PC-9 (cell line): ENCODE results near the gene POLA1. TPM values are rescaled to one million over a fixed set of nuclear protein-coding genes. Genes with fewer than 3 reads are reported as not detected.

Source experiments
- BruUV-seq: library from RNA; stranded (reverse); fragments of 400-500 nt; replicated peaks from 2 replicates; lab custom pipeline; 2021; lab: Mats Ljungman, UMichigan
- CTCF ChIA-PET: fragments of 300-600 bp; sonication (Branson Sonifier 250); formaldehyde crosslinking; loops from one replicate; lab custom pipeline; 2022; ENCODE audit warnings: antibody characterized with exemption; lab: Charles Lee
- POLR2A ChIA-PET: fragments of 300-600 bp; sonication (Branson Sonifier 250); formaldehyde crosslinking; loops from one replicate; lab custom pipeline; 2022; ENCODE audit warnings: antibody characterized with exemption; ENCODE audit not compliant: unreplicated experiment; lab: Charles Lee
- DNase-seq, 2 experiments: peaks; one replicate each; pipeline versions ENCODE4 v3.0.0 to v3.0.0-alpha.2; 2015 to 2022; ENCODE audit warnings: mixed read lengths in 1 of 2
- H2AFZ ChIP-seq: fragments of 200-600 bp; sonication (generic); 2 replicates; pipeline ENCODE4 v1.8.1; 2017; ENCODE audit warnings: antibody characterized with exemption
- H3F3A ChIP-seq: fragments of 200-600 bp; sonication (generic); 2 replicates; pipeline ENCODE4 v1.8.1; 2017; ENCODE audit warnings: antibody characterized with exemption, mild to moderate bottlenecking, low read depth; ENCODE audit not compliant: insufficient read depth
- H3K27ac ChIP-seq: fragments of 200-600 bp; sonication (generic); 2 replicates; pipeline ENCODE4 v1.6.1; 2016; ENCODE audit warnings: mixed run types
- H3K27me3 ChIP-seq: fragments of 200-600 bp; sonication (generic); 2 replicates; pipeline ENCODE4 v1.6.1; 2016; ENCODE audit warnings: low read depth, mixed run types; ENCODE audit not compliant: insufficient read depth
- H3K36me3 ChIP-seq: fragments of 200-600 bp; sonication (generic); 2 replicates; pipeline ENCODE4 v1.6.1; 2016; ENCODE audit warnings: low read depth, mixed run types
- H3K4me1 ChIP-seq: fragments of 200-600 bp; sonication (generic); replicated peaks from 2 replicates; pipeline ENCODE4 v1.6.1; 2016; ENCODE audit warnings: mixed run types; ENCODE audit not compliant: insufficient read depth
- H3K4me2 ChIP-seq: fragments of 200-600 bp; sonication (generic); 2 replicates; pipeline ENCODE4 v1.6.1; 2017; ENCODE audit warnings: mixed run types
- H3K4me3 ChIP-seq: fragments of 200-600 bp; sonication (generic); 2 replicates; pipeline ENCODE4 v1.6.1; 2016; ENCODE audit warnings: mixed run types
- H3K79me2 ChIP-seq: fragments of 200-600 bp; sonication (generic); 2 replicates; pipeline ENCODE4 v1.6.1; 2017; ENCODE audit warnings: low read depth, mixed run types
- H3K9me2 ChIP-seq: fragments of 200-600 bp; sonication (generic); 2 replicates; pipeline ENCODE4 v1.8.1; 2017; ENCODE audit warnings: mild to moderate bottlenecking; ENCODE audit not compliant: insufficient read depth
- H3K9me3 ChIP-seq: fragments of 200-600 bp; sonication (generic); 2 replicates; pipeline ENCODE4 v1.8.1; 2016; ENCODE audit warnings: low read depth; ENCODE audit not compliant: insufficient read depth
- H4K20me1 ChIP-seq: fragments of 200-600 bp; sonication (generic); 2 replicates; pipeline ENCODE4 v1.8.1; 2017; ENCODE audit not compliant: insufficient read depth
- CTCF ChIP-seq: fragments of 200-600 bp; sonication (generic); conservative IDR thresholded peaks from 2 replicates; pipeline ENCODE4 v1.6.1; 2017; ENCODE audit warnings: mixed run types, antibody characterized with exemption, mild to moderate bottlenecking, moderate library complexity
- EZH2 ChIP-seq: fragments of 200-600 bp; sonication (generic); IDR thresholded peaks from 2 replicates; pipeline ENCODE4 v1.8.0; 2017; ENCODE audit warnings: antibody characterized with exemption, low read depth
- intact Hi-C: fragments of 100-400 bp; cut with micrococcal nuclease; formaldehyde crosslinking; loops from one replicate; pipeline ENCODE4 v1.10.0; 2022; ENCODE audit not compliant: unreplicated experiment
- total RNA-seq: library from RNA; stranded (reverse); gene quantifications from 2 replicates; pipeline ENCODE4 v1.2.3, GENCODE V29; 2021

POLA1 gene
- total RNA-seq, 1 experiment from 2014 or later, result 24.6 TPM

- Histone ChIP-seq H3F3A (no peaks in the 10 kb centered on the region), H3K4me1 (no peaks in the 10 kb centered on the region), H3K9me3 (no peaks in the 10 kb centered on the region), H4K20me1 (no peaks in the 10 kb centered on the region), H3K4me3 (no peak overlapping the region), H3K79me2 (no peaks in the 10 kb centered on the region), H3K27ac (no peak overlapping the region), H2AFZ (no peak overlapping the region), H3K9me2 (no peaks in the 10 kb centered on the region), H3K27me3 (no peaks in the 10 kb centered on the region), H3K4me2 (no peak overlapping the region), H3K36me3 (no peaks in the 10 kb centered on the region)
- TF ChIP-seq CTCF, result no peak
- TF ChIP-seq EZH2, result no peak
- no TSS peak for BruUV-seq
- CTCF ChIA-PET, result no interaction called here
- intact Hi-C loops, result no loop called here
- no peak for DNase-seq
- POLR2A ChIA-PET, result no interaction called here
These were observed 34.8 kb downstream of the POLA1 start for GRCh38 chrX:24728530-24728929.

- Histone ChIP-seq H3K4me1 (no peaks in the 10 kb centered on the region), H3K79me2 (no peaks in the 10 kb centered on the region), H3K9me2 (no peaks in the 10 kb centered on the region), H3K27ac (no peak overlapping the region), H2AFZ (no peak overlapping the region), H3K9me3 (no peaks in the 10 kb centered on the region), H3K27me3 (no peaks in the 10 kb centered on the region), H3K4me3 (no peak overlapping the region), H3F3A (no peaks in the 10 kb centered on the region), H4K20me1 (no peaks in the 10 kb centered on the region), H3K36me3 (no peaks in the 10 kb centered on the region), H3K4me2 (no peak overlapping the region)
- intact Hi-C loops, result loop anchor here (1.0 kb wide), 1 partner anchor 45 kb away; no protein-coding TSS in a partner anchor
- CTCF ChIA-PET, result no interaction called here
- no TSS peak for BruUV-seq
- DNase-seq, result no peak
- TF ChIP-seq EZH2, result no peak
- no peak for TF ChIP-seq CTCF
- POLR2A ChIA-PET, result no interaction called here
These were observed 39.2 kb downstream of the POLA1 start for GRCh38 chrX:24732766-24733500.

GRCh38 chrX:24741330-24741729, 47.6 kb downstream of the POLA1 start:
- BruUV-seq, result no TSS peak
- Histone ChIP-seq H3K4me1 (no peaks in the 10 kb centered on the region), H3K9me3 (no peaks in the 10 kb centered on the region), H2AFZ (no peak overlapping the region), H3F3A (no peaks in the 10 kb centered on the region), H3K36me3 (no peaks in the 10 kb centered on the region), H3K4me3 (no peak overlapping the region), H3K4me2 (no peak overlapping the region), H3K27me3 (no peaks in the 10 kb centered on the region), H3K27ac (no peak overlapping the region), H4K20me1 (no peaks in the 10 kb centered on the region), H3K9me2 (no peaks in the 10 kb centered on the region), H3K79me2 (no peaks in the 10 kb centered on the region)
- TF ChIP-seq CTCF (no peak), EZH2 (no peak)
- ChIA-PET CTCF (no interaction called here), POLR2A (no interaction called here)
- no peak for DNase-seq
- intact Hi-C loops, result no loop called here
